Lung (tissue), 12 donors: ENCODE results near the gene INO80C. TPM values are rescaled to one million over a fixed set of nuclear protein-coding genes. Genes with fewer than 3 reads are reported as not detected.

Experiments used
- ATAC-seq: fragments of 200-7000 bp; cut with Tn5 transposase; one replicate; pipeline ENCODE4 v1.9.1; 2020; ENCODE audit warnings: moderate number of reproducible peaks; ENCODE audit not compliant: insufficient read depth, low FRiP score
- DNase-seq, 3 donors: peaks; one replicate each; pipeline ENCODE4 v3.0.0-alpha.2; 2013 to 2017
- H3K27ac ChIP-seq, 2 donors: one replicate each; pipeline ENCODE4 v1.5.1; 2013; ENCODE audit warnings: mild to moderate bottlenecking in 2 of 2, moderate library complexity in 2 of 2, control low read depth in 1 of 2, inconsistent platforms in 1 of 2, low read depth in 1 of 2, low read length in 1 of 2
- H3K27me3 ChIP-seq, 3 donors: one replicate each; pipeline ENCODE4 v1.5.1; 2013; ENCODE audit warnings: low read length in 2 of 3; ENCODE audit not compliant: control insufficient read depth in 3 of 3, insufficient read depth in 3 of 3
- H3K36me3 ChIP-seq, 4 donors: one replicate each; pipeline ENCODE4 v1.5.1; 2013; ENCODE audit warnings: low read length in 4 of 4, mild to moderate bottlenecking in 1 of 4, moderate library complexity in 1 of 4; ENCODE audit not compliant: control insufficient read depth in 4 of 4, insufficient read depth in 4 of 4
- H3K4me1 ChIP-seq, 5 donors: one replicate each; pipeline ENCODE4 v1.5.1; 2013; ENCODE audit warnings: low read length in 5 of 5, mild to moderate bottlenecking in 2 of 5, moderate library complexity in 1 of 5; ENCODE audit not compliant: control insufficient read depth in 5 of 5, insufficient read depth in 5 of 5
- H3K4me3 ChIP-seq: one replicate; pipeline ENCODE4 v1.5.1; 2013; ENCODE audit warnings: mild to moderate bottlenecking, control low read depth, moderate library complexity
- H3K9ac ChIP-seq, 2 donors: one replicate each; pipeline ENCODE4 v1.5.1; 2013; ENCODE audit warnings: low read length in 2 of 2, control low read depth in 1 of 2; ENCODE audit not compliant: insufficient read depth in 1 of 2
- H3K9me3 ChIP-seq, 4 donors: one replicate each; pipeline ENCODE4 v1.5.1; 2013; ENCODE audit warnings: low read length in 3 of 4, mild to moderate bottlenecking in 1 of 4, moderate library complexity in 1 of 4; ENCODE audit not compliant: control insufficient read depth in 4 of 4, insufficient read depth in 3 of 4
- CTCF ChIP-seq: IDR thresholded peaks from 2 replicates; pipeline ENCODE4 v1.5.1; 2012; ENCODE audit warnings: mild to moderate bottlenecking; ENCODE audit errors: control extremely low read depth, extremely low read depth
- WGBS, 2 donors: extraction: QIAGEN DNeasy Blood & Tissue Kit; methylation state at CpG; one replicate each; pipeline ENCODE4 v1.1.7; 2013; 5-methylcytosine and 5-hydroxymethylcytosine counted together
- polyA plus RNA-seq, 2 donors: library from polyadenylated mRNA; stranded (reverse); fragments of 200-250 nt; gene quantifications; one replicate each; pipeline ENCODE4 v1.2.1, GENCODE V29; 2013
- total RNA-seq, 2 donors: library from RNA; depleted of rRNA in 1 of 2; stranded (reverse); fragments of >200 nt in 1 of 2; gene quantifications; one replicate each; pipeline ENCODE4 v1.2.1, GENCODE V29; 2014 to 2021
- donor health status: control.
- donor health status: control.
- donor health status: Bipolar disorder and iron deficiency.
- donor health status: healthy.
- donor health status: DM: yes; HTN: yes; CAD: no.

Gene INO80C
- total and polyA plus RNA-seq, 4 donors: 26.7 to 35.6 (median 31.5) TPM

GRCh38 chr18:35466334-35466733, 31.4 kb downstream of the INO80C start:
- H3K27ac ChIP-seq: peak overlapping the region in 1 of 2 donors; percentile 48
- peaks cover 0 to 18% (median 6%) of the 10 kb centered on the region in 5 donors for H3K4me1 ChIP-seq
- no peak for DNase-seq
- WGBS, 2 donors: 84 to 96% methylated on average over 6 of the region's 6 CpGs
- no peak for TF ChIP-seq CTCF
- no peaks in the 10 kb centered on the region for H3K27me3 ChIP-seq
- no peak for ATAC-seq
- H3K9ac ChIP-seq: no peak overlapping the region
- peaks cover 0 to 3% (median 0%) of the 10 kb centered on the region in 4 donors for H3K36me3 ChIP-seq
- no peak overlapping the region for H3K4me3 ChIP-seq
- no peaks in the 10 kb centered on the region for H3K9me3 ChIP-seq

GRCh38 chr18:35465329-35465728, 32.4 kb downstream of the INO80C start:
- H3K4me3 ChIP-seq: no peak overlapping the region
- H3K27ac ChIP-seq: no peak overlapping the region
- peaks cover 0 to 16% (median 6%) of the 10 kb centered on the region in 5 donors for H3K4me1 ChIP-seq
- ATAC-seq (no peak), DNase-seq (no peak)
- no peaks in the 10 kb centered on the region for H3K9me3 ChIP-seq
- peaks cover 0 to 3% (median 0%) of the 10 kb centered on the region in 4 donors for H3K36me3 ChIP-seq
- 90 to 97% methylated on average over 1 of the region's 1 CpG for WGBS, 2 donors
- no peak for TF ChIP-seq CTCF
- H3K9ac ChIP-seq: no peak overlapping the region
- H3K27me3 ChIP-seq: no peaks in the 10 kb centered on the region

- no peaks in the 10 kb centered on the region for H3K9me3 ChIP-seq
- H3K27me3 ChIP-seq: no peaks in the 10 kb centered on the region
- no peak overlapping the region for H3K9ac ChIP-seq
- peaks cover 0 to 3% (median 0%) of the 10 kb centered on the region in 4 donors for H3K36me3 ChIP-seq
- TF ChIP-seq CTCF: no peak
- DNase-seq (no peak), ATAC-seq (no peak)
- WGBS, 2 donors: 35 to 53% methylated on average over 2 of the region's 2 CpGs
- H3K4me1 ChIP-seq: peaks cover 0 to 17% (median 6%) of the 10 kb centered on the region in 5 donors
- no peak overlapping the region for H3K4me3 ChIP-seq
- no peak overlapping the region for H3K27ac ChIP-seq
These were observed 32.9 kb downstream of the INO80C start for GRCh38 chr18:35464831-35465279.

GRCh38 chr18:35463827-35464226, 33.9 kb downstream of the INO80C start:
- H3K27me3 ChIP-seq: no peaks in the 10 kb centered on the region
- no peak for ATAC-seq
- no peak for TF ChIP-seq CTCF
- WGBS, 2 donors: 82 to 86% methylated on average over 4 of the region's 4 CpGs
- H3K36me3 ChIP-seq: peaks cover 0 to under 1% (median 0%) of the 10 kb centered on the region in 4 donors
- DNase-seq: no peak
- no peak overlapping the region for H3K27ac ChIP-seq
- no peak overlapping the region for H3K4me3 ChIP-seq
- H3K4me1 ChIP-seq: peaks cover 0 to 23% (median 6%) of the 10 kb centered on the region in 5 donors
- no peaks in the 10 kb centered on the region for H3K9me3 ChIP-seq
- H3K9ac ChIP-seq: no peak overlapping the region
